HepG2 (cell line): ENCODE measurements around the gene DNASE1. TPM values are rescaled to one million over a fixed set of nuclear protein-coding genes. Genes with fewer than 3 reads are reported as not detected.

Experiments
- ATAC-seq: fragments of 200-7000 bp; cut with Tn5 transposase; 3 replicates; pipeline ENCODE4 v1.9.1; 2020; ENCODE audit warnings: mild to moderate bottlenecking, moderate library complexity
- BruUV-seq: library from RNA; stranded (reverse); fragments of 400-500 nt; replicated peaks from 2 replicates; lab custom pipeline; 2021; lab: Mats Ljungman, UMichigan
- CTCF ChIA-PET: fragments of 300-600 bp; formaldehyde crosslinking; extraction: SDS; loops from one replicate; lab custom pipeline; 2021; ENCODE audit warnings: low total read pairs, inconsistent platforms, low intra/inter-chr PET ratio; lab: Yijun Ruan, JAX
- POLR2A ChIA-PET: fragments of 350-600 bp; sonication (Branson Sonifier 250); formaldehyde crosslinking; loops from one replicate; lab custom pipeline; 2020; ENCODE audit warnings: antibody characterized with exemption, inconsistent platforms; lab: Yijun Ruan, JAX
- DNase-seq: peaks from one replicate; pipeline ENCODE4 v3.0.0-alpha.2; 2015; ENCODE audit warnings: low spot score
- FAIRE-seq: peaks from 3 replicates; lab custom pipeline; 2011; peaks lifted over from hg19 to GRCh38; lab: Jason Lieb, UNC
- H2AFZ ChIP-seq: one replicate; pipeline ENCODE4 v1.6.1; 2011; ENCODE audit warnings: low read length, inconsistent platforms
- H3K27ac ChIP-seq: fragments of 300-600 bp; 3 replicates; pipeline ENCODE4 v1.8.0; 2011; ENCODE audit warnings: mixed run types, mild to moderate bottlenecking, mixed read lengths, low read length, inconsistent platforms; ENCODE audit not compliant: insufficient read depth; ENCODE audit errors: extremely low read length
- H3K27me3 ChIP-seq, 2 experiments: fragments of 200-600 bp in 1 of 2; 2 replicates in 1 of 2; 3 replicates in 1 of 2; pipeline versions ENCODE4 v1.6.0 to v1.8.0; 2011; ENCODE audit warnings: low read length in 2 of 2, mild to moderate bottlenecking in 2 of 2, moderate library complexity in 2 of 2, inconsistent platforms in 1 of 2; ENCODE audit not compliant: insufficient read depth in 2 of 2, control insufficient read depth in 1 of 2
- H3K36me3 ChIP-seq, 2 experiments: fragments of 200-600 bp in 1 of 2; replicated peaks in 1 of 2; 2 replicates in 1 of 2; 3 replicates in 1 of 2; pipeline versions ENCODE4 v1.5.1 to v1.8.0; 2011; ENCODE audit warnings: low read length in 2 of 2, inconsistent platforms in 1 of 2; ENCODE audit not compliant: insufficient read depth in 2 of 2, control insufficient read depth in 1 of 2
- H3K4me1 ChIP-seq: 2 replicates; pipeline ENCODE4 v1.5.1; 2012; ENCODE audit warnings: low read length, inconsistent platforms; ENCODE audit not compliant: insufficient read depth
- H3K4me2 ChIP-seq: 2 replicates; pipeline ENCODE4 v1.6.0; 2011; ENCODE audit warnings: low read depth, low read length, inconsistent platforms
- H3K4me3 ChIP-seq, 3 experiments: fragments of 200-600 bp in 1 of 3; sonication (generic), shearing (Covaris generic) in 1 of 3; replicated peaks in 1 of 3; 2 replicates each; pipeline ENCODE4 v1.5.1; 2011 to 2016; ENCODE audit warnings: low read length in 3 of 3, inconsistent platforms in 2 of 3, low read depth in 2 of 3, mild to moderate bottlenecking in 2 of 3, control low read depth in 1 of 3, mixed read lengths in 1 of 3; ENCODE audit not compliant: insufficient read depth in 1 of 3
- H3K79me2 ChIP-seq: one replicate; pipeline ENCODE4 v1.6.1; 2011; ENCODE audit warnings: low read length, inconsistent platforms; ENCODE audit not compliant: insufficient read depth
- H3K9ac ChIP-seq: 2 replicates; pipeline ENCODE4 v1.6.0; 2011; ENCODE audit warnings: mild to moderate bottlenecking, low read depth, low read length, inconsistent platforms; ENCODE audit not compliant: insufficient read depth
- H3K9me3 ChIP-seq: 2 replicates; pipeline ENCODE4 v1.5.1; 2012; ENCODE audit warnings: mild to moderate bottlenecking, low read length
- H4K20me1 ChIP-seq: 2 replicates; pipeline ENCODE4 v1.6.0; 2011; ENCODE audit warnings: inconsistent platforms, mild to moderate bottlenecking, low read length, moderate library complexity; ENCODE audit not compliant: insufficient read depth
- TBX2 ChIP-seq: sonication (generic); formaldehyde crosslinking; IDR thresholded peaks from 2 replicates; pipeline ENCODE4 v1.5.0; 2020; ENCODE audit warnings: missing genetic modification reagents, mild to moderate bottlenecking, borderline replicate concordance
- WGBS: methylation state at CpG from one replicate; pipeline ENCODE4 v1.1.6; 2017; ENCODE audit warnings: low lambda C conversion rate; 5-methylcytosine and 5-hydroxymethylcytosine counted together
- in situ Hi-C: cut with HindIII; loops from 2 replicates; pipeline ENCODE4 v1.10.0; 2017; ENCODE audit warnings: low pct_unique_long_range_greater_than_20kb; ENCODE audit not compliant: extremely low pct_ligation_motif_present
- intact Hi-C: fragments of 100-400 bp; cut with micrococcal nuclease; formaldehyde crosslinking; loops from one replicate; pipeline ENCODE4 v1.10.0; 2022; ENCODE audit not compliant: unreplicated experiment
- polyA plus RNA-seq, 8 experiments: library from polyadenylated mRNA; depleted of rRNA in 3 of 8; stranded (reverse) in 7 of 8; unstranded in 1 of 8; fragments of >200 nt; fragmentation: Illumina TruSeq in 4 of 8; extraction: Trizol in 4 of 8; gene quantifications; 2 replicates each; pipeline versions ENCODE4 v1.2.1 to v1.2.3, GENCODE V29; 2011 to 2016; ENCODE audit warnings: low read depth in 4 of 8, missing spikeins in 1 of 8, mixed read lengths in 1 of 8; ENCODE audit not compliant: insufficient read depth in 1 of 8
- total RNA-seq, 5 experiments: library from RNA; depleted of rRNA; stranded (reverse); fragments of >200 nt; fragmentation: Illumina TruSeq; extraction: Trizol; gene quantifications; 2 replicates each; pipeline ENCODE4 v1.2.3, GENCODE V29; 2016; ENCODE audit warnings: low read depth in 1 of 5
- TF ChIP-seq, protein P1 (sequence below): sonication (generic); formaldehyde crosslinking; conservative IDR thresholded peaks from 2 replicates; pipeline ENCODE4 v1.8.1; 2023; ENCODE audit warnings: missing genetic modification reagents
- TF ChIP-seq, protein P2 (sequence below): sonication (generic); formaldehyde crosslinking; IDR thresholded peaks from 2 replicates; pipeline ENCODE4 v1.5.1; 2020; ENCODE audit warnings: mild to moderate bottlenecking, missing genetic modification reagents, borderline replicate concordance

DNASE1 gene
- total and polyA plus RNA-seq, 2 of the 13 experiments (the other 11 are each of a cell fraction or from before 2014, with no cell fraction given) = 7.1 to 11.1 TPM

DNA sequence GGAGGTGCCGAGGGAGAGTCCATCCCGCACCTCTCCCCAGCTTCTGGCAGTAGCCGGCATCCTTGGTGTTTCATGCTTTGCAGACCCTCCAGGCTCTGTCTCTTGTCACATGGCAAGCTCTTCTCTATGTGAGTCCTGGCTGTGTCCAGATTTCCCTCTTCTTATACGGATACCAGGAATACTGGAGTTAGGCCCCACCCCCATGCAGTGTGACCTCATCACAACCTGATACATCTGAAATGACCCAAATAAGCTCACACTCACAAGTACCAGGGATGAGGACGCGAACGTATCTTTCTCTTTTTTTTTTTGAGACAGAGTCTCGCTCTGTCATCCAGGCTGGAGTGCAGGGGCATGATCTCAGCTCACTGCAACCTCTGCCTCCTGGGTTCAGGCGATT is 39.6 kb downstream of the DNASE1 start:
- DNase-seq (no peak), FAIRE-seq (no peak), ATAC-seq (no peak)
- ChIA-PET POLR2A (interaction anchor here (1.1 to 5.0 kb wide), 3 partner anchors 17 to 48 kb away, joined by 3 to 144 read pairs (median 3); partner anchors contain the start of gene TRAP1), CTCF (no interaction called here)
- no peaks in the 10 kb centered on the region for H3K9me3 ChIP-seq
- no peaks in the 10 kb centered on the region for H4K20me1 ChIP-seq
- H3K4me1 ChIP-seq = peaks cover 53% of the 10 kb centered on the region
- BruUV-seq = no TSS peak
- H3K36me3 ChIP-seq = peaks cover 7 to 9% of the 10 kb centered on the region in 2 experiments
- H3K9ac ChIP-seq = no peak overlapping the region
- intact Hi-C loops (loop anchor here (2.0 to 10.0 kb wide), 2 partner anchors 37 to 421 kb away; partner anchors contain the start of gene ADCY9), in situ Hi-C loops (no loop called here)
- no peaks in the 10 kb centered on the region; a peak in 1 of 5 replicates for H3K27me3 ChIP-seq
- H3K4me2 ChIP-seq = no peak overlapping the region; the same call in 1 of the 2 replicates
- H3K4me3 ChIP-seq = no peak overlapping the region
- H3K79me2 ChIP-seq = peaks cover 42% of the 10 kb centered on the region
- H2AFZ ChIP-seq = no peak overlapping the region
- no peak for TF ChIP-seq TBX2
- TF ChIP-seq, protein P1, sequence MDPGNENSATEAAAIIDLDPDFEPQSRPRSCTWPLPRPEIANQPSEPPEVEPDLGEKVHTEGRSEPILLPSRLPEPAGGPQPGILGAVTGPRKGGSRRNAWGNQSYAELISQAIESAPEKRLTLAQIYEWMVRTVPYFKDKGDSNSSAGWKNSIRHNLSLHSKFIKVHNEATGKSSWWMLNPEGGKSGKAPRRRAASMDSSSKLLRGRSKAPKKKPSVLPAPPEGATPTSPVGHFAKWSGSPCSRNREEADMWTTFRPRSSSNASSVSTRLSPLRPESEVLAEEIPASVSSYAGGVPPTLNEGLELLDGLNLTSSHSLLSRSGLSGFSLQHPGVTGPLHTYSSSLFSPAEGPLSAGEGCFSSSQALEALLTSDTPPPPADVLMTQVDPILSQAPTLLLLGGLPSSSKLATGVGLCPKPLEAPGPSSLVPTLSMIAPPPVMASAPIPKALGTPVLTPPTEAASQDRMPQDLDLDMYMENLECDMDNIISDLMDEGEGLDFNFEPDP (CRISPR knock-in tag) = 0 out of 2 replicates have a peak, but pooled peaks have one; percentile 31
- TF ChIP-seq, protein P2, sequence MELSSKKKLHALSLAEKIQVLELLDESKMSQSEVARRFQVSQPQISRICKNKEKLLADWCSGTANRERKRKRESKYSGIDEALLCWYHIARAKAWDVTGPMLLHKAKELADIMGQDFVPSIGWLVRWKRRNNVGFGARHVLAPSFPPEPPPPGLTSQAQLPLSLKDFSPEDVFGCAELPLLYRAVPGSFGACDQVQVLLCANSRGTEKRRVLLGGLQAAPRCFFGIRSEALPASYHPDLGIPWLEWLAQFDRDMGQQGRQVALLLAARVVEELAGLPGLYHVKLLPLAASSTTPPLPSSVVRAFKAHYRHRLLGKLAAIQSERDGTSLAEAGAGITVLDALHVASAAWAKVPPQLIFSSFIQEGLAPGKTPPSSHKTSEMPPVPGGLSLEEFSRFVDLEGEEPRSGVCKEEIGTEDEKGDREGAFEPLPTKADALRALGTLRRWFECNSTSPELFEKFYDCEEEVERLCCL (CRISPR knock-in tag) = no peak
- 97% methylated on average over 9 of the region's 9 CpGs for WGBS
- peak overlapping the region; percentile 12 for H3K27ac ChIP-seq
